Putamen (tissue), 1 donor: ENCODE data around the gene GSTT2.
"Not testable (repeated sequence)": the region's sequence is repeated elsewhere in the genome, so short reads cannot be mapped to it uniquely, and the experiment has no call there.

Source experiments
- DNase-seq: peaks from one replicate; pipeline ENCODE4 v3.0.0-alpha.2; 2016; ENCODE audit warnings: low spot score

Gene GSTT2

GRCh38 chr22:23979557-23980240 is at the start of gene GSTT2:
Gene GSTT2, plus strand, starts transcription at chr22:23980134.
- DNase-seq = not testable (repeated sequence)

- DNase-seq = no peak
These were observed 41.5 kb upstream of the GSTT2 start for GRCh38 chr22:23938328-23939016.

GRCh38 chr22:23939017-23939357 is 40.9 kb upstream of the GSTT2 start:
- DNase-seq = no peak

GRCh38 chr22:23940166-23940565 is 39.8 kb upstream of the GSTT2 start:
- DNase-seq = not testable (repeated sequence)

GRCh38 chr22:23947391-23947790 is 32.5 kb upstream of the GSTT2 start:
- DNase-seq = not testable (repeated sequence)

GRCh38 chr22:23949764-23950163 is 30.2 kb upstream of the GSTT2 start:
- not testable (repeated sequence) for DNase-seq

DNA sequence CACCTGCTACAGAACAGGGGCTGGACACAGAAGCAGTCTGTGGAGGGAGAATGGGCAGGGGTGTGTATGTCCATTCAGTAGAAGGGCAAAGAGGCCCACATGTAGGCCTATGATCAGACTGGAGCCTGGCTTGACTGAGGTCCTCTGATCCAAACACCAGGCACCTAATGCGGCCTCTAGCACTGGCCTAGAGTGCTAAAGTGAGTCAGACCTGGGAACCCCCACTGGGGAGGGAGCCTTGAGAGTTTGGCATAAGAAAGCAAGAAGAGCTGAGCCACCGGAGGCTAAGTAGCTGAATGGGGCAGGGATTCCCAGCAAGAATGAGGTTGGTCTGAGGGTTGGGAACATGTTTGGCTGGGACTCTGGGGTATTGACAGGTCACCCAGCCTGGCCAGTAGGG is 28.6 kb upstream of the GSTT2 start:
- not testable (repeated sequence) for DNase-seq

DNA sequence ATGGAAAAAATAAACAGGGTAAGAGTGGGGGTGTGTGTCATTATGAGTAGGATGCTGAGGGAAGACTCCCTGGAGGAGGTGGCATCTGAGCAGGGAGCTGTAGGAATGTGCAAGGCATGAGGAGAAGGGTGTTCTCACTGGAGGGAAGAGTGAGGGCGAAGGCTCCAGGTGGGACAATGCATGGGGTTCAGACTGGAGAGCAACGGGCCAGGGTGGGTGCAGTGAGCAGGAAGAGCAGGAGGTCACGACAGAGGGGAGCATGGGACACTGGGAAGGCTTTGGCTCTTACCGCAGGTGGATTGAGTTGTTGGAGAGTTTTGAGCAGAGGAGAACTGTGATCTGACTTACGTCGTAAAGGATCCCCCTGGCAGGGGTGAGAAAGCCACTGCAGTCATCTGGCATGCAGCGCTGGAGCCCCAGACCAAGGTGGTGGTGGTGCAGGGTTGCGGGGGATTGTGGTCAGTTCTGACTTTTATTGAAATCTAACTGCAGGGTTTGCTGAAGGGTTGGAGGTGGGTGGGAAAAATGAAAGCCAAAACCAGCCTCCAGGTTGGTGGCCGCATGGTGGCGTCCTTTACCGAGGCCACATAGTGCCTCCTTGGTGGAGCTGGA is 27.0 kb upstream of the GSTT2 start:
- not testable (repeated sequence) for DNase-seq

GRCh38 chr22:23953485-23953884 is 26.4 kb upstream of the GSTT2 start:
- not testable (repeated sequence) for DNase-seq

DNA sequence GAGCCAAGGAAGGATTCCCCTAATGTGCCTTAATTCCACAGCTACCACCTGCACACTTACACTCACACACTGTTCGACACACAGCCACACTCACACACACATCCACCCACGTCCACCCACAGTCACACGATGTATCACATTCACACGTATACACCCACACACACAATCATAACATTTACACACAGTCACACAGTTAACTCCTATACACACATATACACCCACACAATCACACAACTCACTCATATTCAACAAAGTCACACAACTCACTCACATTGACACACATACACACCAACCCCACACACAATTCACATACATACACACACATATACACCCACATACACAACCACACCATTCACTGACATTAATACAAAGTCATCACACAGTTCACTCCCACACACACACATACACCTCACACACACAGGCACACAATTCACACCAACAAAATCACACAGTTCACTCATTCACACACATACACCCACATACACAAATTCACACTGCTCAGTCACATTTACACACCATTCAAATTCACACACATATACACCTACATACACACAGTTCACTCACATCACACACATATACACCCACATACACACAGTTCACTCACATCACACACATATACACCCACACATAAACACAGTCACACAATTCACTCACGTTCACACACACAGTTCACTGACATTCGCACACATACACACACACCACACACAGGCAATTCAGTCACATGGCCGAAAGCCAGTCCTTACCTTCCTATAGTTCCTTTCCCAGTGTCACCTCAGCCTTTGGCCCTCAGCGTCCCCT is 25.5 kb upstream of the GSTT2 start:
- not testable (repeated sequence) for DNase-seq

- not testable (repeated sequence) for DNase-seq
These were observed 25.0 kb upstream of the GSTT2 start for GRCh38 chr22:23954991-23955305.

DNA sequence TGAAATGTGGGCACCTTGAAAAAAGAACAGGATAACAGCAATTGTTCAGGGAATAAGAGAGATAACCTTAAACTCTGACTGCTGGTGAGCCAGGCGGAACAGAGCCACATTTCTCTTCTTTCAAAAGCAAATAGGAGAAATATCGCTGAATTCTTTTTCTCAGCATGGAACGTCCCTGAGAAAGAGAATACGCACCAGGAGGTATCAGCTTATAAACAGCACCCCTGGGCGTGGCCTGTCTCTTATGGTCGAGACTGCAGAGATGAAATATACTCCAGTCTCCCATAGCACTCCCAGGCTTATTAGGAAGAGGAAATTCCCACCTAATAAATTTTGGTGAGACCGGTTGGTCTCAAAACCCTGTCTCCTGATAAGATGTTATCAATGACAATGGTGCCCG is 24.0 kb upstream of the GSTT2 start:
- DNase-seq = not testable (repeated sequence)

DNA sequence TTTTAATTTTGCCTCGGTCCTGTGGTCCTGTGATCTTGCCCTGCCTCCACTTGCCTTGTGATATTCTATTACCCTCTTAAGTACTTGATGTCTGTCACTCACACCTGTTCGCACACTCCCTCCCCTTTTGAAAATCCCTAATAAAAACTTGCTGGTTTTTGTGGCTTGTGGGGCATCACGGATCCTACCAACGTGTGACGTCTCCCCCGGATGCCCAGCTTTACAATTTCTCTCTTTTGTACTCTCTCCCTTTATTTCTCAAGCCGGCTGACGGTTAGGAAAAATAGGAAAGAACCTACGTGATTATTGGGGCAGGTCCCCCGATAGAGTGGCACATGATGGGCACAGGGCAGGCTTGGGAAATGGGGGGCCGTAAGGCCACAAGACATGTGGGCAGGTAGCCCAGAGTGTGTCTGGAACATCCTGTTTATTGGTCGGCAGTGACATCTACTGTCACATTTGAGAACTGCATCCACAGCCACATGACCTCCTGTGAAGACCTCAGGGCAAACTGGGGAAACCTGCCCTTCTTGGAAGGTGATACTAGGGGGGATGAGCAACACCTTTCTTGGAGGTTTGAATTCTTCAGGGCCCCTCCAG is 23.5 kb upstream of the GSTT2 start:
- peak; percentile 76 for DNase-seq

GRCh38 chr22:23961084-23961771 is 18.7 kb upstream of the GSTT2 start, which contains the start of gene GSTT2B:
Gene GSTT2B, minus strand, starts transcription at chr22:23961195. Its CDS starts 64 bp downstream, at chr22:23961131.
- DNase-seq = not testable (repeated sequence)

GRCh38 chr22:23966094-23966493 is 13.8 kb upstream of the GSTT2 start:
- DNase-seq = not testable (repeated sequence)

DNA sequence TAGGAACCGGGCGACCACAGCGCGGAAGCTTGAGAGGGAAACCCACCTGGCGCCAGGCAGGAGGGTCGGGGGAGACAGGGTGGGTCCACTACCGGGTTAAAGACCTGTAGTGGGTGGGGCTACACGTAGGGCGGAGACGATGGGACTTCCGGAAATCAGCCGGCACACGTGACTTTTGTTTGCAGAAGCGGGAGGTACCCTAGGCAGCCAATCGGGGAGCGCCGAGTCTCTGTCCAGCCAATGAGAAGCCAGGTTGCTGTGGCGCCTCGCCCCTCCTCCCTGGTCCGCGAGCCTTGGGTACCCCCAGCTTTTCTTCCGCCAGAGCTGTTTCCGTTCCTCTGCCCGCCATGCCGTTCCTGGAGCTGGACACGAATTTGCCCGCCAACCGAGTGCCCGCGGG is 13.4 kb upstream of the GSTT2 start, which contains the start of gene DDTL:
Gene DDTL, plus strand, starts transcription at position 321 of the 400 bp plus-strand sequence. Its CDS starts 27 bp downstream, at position 348.
- DNase-seq = not testable (repeated sequence)

- DNase-seq = no peak
These were observed 10.9 kb upstream of the GSTT2 start for GRCh38 chr22:23969071-23969470.

DNA sequence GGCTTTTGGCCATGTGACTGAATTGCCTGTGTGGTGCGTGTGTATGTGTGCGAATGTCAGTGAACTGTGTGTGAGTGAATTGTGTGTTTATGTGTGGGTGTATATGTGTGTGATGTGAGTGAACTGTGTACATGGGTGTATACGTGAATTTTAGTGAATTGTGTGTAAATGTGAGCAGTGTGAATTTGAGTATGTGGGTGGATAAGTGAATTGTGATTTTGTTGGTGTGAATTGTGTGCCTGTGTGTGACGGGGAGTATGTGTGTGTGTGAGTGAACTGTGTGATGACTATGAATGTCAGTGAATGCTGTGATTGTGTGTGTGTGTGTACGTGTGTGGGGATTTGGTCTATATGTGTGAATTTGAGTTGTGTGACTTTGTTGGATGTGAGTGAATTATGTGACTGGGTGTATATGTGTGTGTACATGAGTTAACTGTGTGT is 9.7 kb upstream of the GSTT2 start:
- DNase-seq = no peak

- DNase-seq = no peak
These were observed 9.0 kb upstream of the GSTT2 start for GRCh38 chr22:23970816-23971486.

DNA sequence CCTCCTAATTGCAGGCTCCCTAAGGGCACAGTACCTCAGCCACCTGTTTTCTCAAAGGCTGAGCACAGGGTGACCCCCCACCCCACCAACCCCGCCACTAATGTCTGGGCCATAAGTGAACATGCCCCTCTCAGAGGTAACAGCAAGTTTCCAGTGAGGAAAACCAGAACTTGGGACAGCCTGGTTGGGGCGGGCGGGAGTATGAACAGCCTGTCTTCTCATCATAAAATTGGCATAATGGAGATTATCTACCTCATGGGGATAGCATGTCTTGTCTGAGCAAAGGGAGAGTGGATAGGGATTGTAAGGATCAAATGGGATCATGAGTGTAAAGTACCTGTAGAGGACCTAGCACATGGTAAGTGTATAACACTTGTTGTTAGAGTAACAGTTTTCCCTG is 8.0 kb upstream of the GSTT2 start:
- not testable (repeated sequence) for DNase-seq

GRCh38 chr22:23974345-23974744 is 5.6 kb upstream of the GSTT2 start, which contains the start of gene DDT:
Gene DDT, minus strand, starts transcription at chr22:23974441. Its CDS starts 27 bp downstream, at chr22:23974414.
- not testable (repeated sequence) for DNase-seq
